Fibroblast of villous mesenchyme (primary cell): Measurements from ENCODE around the gene KRTAP10-8. TPM values are rescaled to one million over a fixed set of nuclear protein-coding genes. Genes with fewer than 3 reads are reported as not detected.
A peak's percentile ranks its signal among the peaks of the same experiment; 100 is the strongest.
"Not testable (repeated sequence)": the region's sequence is repeated elsewhere in the genome, so short reads cannot be mapped to it uniquely, and the experiment has no call there.

Experiments
- DNase-seq: peaks from one replicate; pipeline ENCODE4 v3.0.0-alpha.2; 2010; ENCODE audit warnings: low read depth
- H3K4me3 ChIP-seq: 2 replicates; pipeline ENCODE4 v1.5.1; 2011; ENCODE audit warnings: low read depth, mild to moderate bottlenecking, low read length
- total RNA-seq: library from RNA; depleted of rRNA; stranded (reverse); fragments of >200 nt; gene quantifications from 2 replicates; pipeline ENCODE4 v1.2.3, GENCODE V29; 2012
- TF ChIP-seq, protein P1 (sequence below): IDR thresholded peaks from 2 replicates; pipeline ENCODE4 v1.5.1; 2012; ENCODE audit warnings: low read depth, mild to moderate bottlenecking, low read length; ENCODE audit not compliant: insufficient read depth

The KRTAP10-8 gene
- total RNA-seq, 1 donor: not detected

DNA sequence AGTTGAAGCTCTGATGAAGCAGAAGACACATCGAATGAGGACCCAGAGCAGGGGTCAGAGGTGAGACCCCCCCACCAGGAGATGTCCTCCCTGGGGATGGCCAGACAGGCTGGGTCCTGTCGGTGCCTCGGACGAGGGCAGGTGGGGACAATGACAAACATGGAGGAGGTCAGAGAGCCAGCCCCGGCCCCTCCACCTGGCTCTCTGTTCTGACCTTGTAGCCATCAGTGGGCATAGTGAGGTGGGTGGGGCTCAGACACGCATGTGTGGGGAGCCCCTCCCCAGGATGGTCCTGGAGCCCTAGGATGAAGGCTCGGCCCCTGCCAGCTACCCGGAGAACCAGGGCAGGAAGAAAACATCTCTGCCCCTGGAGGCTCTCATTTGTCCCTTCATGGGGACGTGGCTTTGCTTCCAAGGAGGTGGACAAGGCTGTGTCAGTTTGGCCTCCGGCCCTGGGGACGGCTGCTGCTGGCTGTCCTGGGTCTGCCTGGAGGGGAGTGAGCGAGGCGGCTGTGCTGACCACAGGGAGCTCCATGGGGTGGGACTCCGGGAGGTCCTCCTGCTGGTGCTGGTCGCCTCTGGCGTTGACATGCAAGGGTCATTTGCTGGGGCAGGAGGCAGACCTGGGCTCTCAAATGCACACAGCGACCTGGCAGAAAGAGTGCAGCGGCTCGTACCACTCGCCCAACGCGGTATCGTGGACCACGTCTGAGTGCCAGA lies 22.1 kb upstream of the KRTAP10-8 start:
- TF ChIP-seq, protein P1, sequence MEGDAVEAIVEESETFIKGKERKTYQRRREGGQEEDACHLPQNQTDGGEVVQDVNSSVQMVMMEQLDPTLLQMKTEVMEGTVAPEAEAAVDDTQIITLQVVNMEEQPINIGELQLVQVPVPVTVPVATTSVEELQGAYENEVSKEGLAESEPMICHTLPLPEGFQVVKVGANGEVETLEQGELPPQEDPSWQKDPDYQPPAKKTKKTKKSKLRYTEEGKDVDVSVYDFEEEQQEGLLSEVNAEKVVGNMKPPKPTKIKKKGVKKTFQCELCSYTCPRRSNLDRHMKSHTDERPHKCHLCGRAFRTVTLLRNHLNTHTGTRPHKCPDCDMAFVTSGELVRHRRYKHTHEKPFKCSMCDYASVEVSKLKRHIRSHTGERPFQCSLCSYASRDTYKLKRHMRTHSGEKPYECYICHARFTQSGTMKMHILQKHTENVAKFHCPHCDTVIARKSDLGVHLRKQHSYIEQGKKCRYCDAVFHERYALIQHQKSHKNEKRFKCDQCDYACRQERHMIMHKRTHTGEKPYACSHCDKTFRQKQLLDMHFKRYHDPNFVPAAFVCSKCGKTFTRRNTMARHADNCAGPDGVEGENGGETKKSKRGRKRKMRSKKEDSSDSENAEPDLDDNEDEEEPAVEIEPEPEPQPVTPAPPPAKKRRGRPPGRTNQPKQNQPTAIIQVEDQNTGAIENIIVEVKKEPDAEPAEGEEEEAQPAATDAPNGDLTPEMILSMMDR: no peak
- no peak overlapping the region for H3K4me3 ChIP-seq
- DNase-seq: no peak

DNA sequence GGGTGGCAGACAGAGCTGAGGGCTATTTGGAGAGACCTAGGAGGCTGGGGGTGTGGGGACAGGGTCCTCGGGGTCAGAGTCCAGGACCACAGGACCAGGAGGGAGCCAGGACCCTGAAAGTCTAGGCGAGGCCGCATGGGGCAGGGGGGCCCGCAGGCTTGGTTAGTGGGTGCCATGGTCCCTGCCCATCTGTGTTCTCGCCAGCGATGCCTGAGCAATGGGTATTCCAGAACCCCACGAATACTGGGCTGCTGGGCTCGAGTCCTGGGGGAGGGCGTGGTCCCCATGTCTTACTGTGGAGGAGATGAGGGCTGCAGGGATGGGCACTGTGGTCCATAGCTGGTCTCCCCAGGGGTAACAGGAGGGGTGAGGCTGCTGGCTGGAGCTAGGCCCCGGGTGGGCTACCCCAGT lies 21.6 kb upstream of the KRTAP10-8 start:
- no peak overlapping the region for H3K4me3 ChIP-seq
- TF ChIP-seq, protein P1: no peak

DNA sequence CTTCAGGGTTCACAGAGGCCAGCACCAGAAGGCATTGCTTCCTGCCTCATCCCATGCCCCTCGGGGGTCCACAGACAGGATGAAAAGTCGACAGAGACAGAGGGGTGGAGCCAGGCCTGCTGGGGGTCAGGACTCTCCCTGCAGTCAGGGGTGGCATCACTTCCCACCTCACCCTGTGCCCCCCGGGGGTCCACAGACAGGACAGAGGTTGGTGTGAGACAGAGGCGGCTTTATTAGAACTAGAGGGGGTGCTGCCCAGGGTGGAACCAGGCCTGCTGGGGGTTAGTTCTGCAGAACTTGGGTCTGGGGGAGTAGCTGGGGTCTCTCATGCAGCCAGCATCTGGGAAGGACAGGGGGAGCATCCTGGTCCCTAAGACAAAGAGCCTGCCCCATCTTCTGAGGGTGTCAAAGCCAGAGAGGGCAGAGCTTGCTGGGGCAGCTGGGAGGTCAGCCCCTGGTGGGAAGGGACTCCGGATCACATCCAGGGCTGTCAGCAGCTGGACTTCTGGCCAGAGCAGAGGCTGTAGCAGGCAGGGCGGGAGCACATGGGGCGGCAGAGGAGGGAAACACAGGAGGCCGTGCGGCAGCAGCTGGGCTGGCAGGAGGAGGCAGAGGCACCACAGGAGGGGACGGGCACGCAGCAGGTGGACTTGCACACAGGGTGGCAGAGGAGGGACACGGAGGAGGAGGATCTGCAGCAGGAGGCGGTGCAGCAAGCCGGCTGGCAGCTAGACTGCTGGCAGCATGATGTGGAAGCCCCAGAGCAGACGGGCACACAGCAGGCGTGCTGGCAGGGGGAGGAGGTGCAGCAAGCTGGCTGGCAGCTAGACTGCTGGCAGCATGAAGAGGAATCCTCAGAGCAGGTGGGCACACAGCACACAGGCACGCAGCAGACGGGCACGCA lies 20.7 kb upstream of the KRTAP10-8 start:
- not testable (repeated sequence) for H3K4me3 ChIP-seq, DNase-seq

More for the DNA sequence above, 21.6 kb upstream of the KRTAP10-8 start:
- DNase-seq: no peak

DNA sequence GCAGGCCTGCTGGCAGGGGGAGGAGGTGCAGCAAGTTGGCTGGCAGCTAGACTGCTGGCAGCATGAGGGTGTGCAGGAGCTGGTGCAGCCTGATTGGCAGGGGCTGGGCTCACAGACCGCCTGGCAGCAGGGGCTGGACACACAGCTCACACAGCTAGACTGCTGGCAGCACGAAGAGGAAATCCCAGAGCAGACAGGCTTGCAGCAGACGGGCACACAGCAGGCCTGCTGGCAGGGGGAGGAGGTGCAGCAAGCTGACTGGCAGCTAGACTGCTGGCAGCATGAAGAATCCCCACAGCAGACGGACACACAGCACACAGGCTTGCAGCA lies 20.1 kb upstream of the KRTAP10-8 start:
- DNase-seq: not testable (repeated sequence)

GRCh38 chr21:44592446-44593311 lies 19.2 kb upstream of the KRTAP10-8 start, which contains the start of gene KRTAP10-6:
TSS of gene KRTAP10-6 (minus strand) at chr21:44592505. CDS start at chr21:44592484, 21 bp downstream.
- H3K4me3 ChIP-seq: no peak within 1 kb of the TSS
- TF ChIP-seq, protein P1: no peak
- no peak for DNase-seq

More for the DNA sequence above, 20.1 kb upstream of the KRTAP10-8 start:
- not testable (repeated sequence) for H3K4me3 ChIP-seq

DNA sequence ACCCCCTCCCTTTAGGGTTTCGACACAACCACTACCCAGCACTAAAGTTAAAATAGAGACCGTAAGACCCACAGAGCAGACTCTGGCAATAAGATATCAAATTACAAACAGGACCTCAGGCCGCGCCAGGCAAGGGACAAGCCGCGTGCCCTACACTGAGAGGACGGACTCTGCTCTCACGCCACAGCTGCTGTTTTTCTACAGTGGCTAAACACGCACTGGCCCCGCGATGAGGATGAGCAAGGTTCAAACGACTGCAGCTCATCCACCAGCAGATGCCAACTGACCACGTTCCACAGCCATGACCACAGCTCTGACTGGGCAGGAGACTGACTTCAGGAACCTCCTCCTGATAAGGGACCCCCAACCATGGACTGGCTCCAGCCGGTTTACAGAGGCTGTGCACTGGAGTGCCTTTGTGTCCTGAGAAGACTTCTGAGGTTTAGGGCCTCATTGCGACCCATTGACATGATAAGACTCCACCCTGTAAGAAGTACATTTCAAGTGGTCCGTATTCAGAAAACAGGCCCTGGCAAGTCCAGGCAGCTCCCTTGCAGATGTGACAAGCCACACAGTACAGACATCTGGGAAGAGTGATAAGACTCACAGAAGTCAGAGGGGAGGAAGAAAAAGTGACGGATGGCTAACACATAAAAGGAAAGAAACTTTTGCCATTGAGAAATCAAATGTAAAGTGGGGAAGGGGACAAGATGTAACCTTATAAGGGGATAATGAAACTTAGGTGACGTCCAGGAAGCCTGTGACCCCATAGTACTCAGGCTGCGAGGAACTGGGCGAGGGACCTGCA lies 18.1 kb upstream of the KRTAP10-8 start:
- TF ChIP-seq, protein P1: no peak
- no peak overlapping the region for H3K4me3 ChIP-seq
- peak; percentile 6 for DNase-seq

DNA sequence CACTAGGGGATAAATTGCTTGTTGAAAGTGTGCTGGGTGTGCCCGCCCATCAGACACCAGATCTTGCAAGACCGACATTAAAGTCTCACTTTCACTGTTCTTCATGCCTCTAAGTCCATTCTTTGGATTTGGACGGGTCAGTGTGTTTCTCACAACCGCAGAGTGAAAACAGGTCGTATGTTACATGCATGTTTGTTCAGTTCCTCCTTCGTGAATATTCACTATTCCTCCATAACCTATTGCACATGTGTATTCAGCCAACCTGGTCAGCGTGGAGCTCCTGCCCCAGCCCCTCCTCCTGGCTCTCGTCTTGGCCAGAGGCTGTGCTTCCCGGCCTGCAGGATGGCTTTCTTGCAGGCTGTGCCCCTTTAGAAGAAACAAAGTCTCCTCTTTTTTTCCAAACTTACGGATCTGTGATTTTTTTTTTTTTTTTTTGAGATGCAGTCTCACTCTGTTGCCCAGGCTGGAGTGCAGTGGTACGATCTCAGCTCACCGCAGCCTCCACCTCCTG lies 17.4 kb upstream of the KRTAP10-8 start:
- no peak for DNase-seq

More for the DNA sequence above, 17.4 kb upstream of the KRTAP10-8 start:
- TF ChIP-seq, protein P1: no peak
- H3K4me3 ChIP-seq: no peak overlapping the region
